RWPE1 (cell line): Measurements from ENCODE around the gene DDR2.

Experiments
- CTCF ChIA-PET: fragments of 350-600 bp; sonication (Branson Sonifier 250); formaldehyde crosslinking; extraction: SDS; loops from one replicate; lab custom pipeline; 2021; lab: Yijun Ruan, JAX
- POLR2A ChIA-PET: fragments of 400-600 bp; formaldehyde crosslinking; extraction: SDS; loops from one replicate; lab custom pipeline; 2020; ENCODE audit warnings: antibody characterized with exemption; ENCODE audit not compliant: low non-redundant PET; lab: Yijun Ruan, JAX
- DNase-seq: peaks from one replicate; pipeline ENCODE4 v3.0.0; 2012; ENCODE audit warnings: low spot score
- H3K27ac ChIP-seq: fragments of 450-650 bp; 2 replicates; pipeline ENCODE4 v1.5.1; 2017
- CTCF ChIP-seq: fragments of 450-650 bp; conservative IDR thresholded peaks from 2 replicates; pipeline ENCODE4 v1.5.1; 2017; ENCODE audit warnings: low read depth, mild to moderate bottlenecking

Gene DDR2

GRCh38 chr1:162616848-162617247 is 15.4 kb upstream of the DDR2 start:
- H3K27ac ChIP-seq = no peak overlapping the region
- no peak for TF ChIP-seq CTCF
- no peak for DNase-seq
- POLR2A ChIA-PET = no interaction called here
- CTCF ChIA-PET = interaction anchor here (0.7 kb wide), 1 partner anchor 60 kb away, joined by 4 read pairs; no protein-coding TSS in a partner anchor

- no peak for TF ChIP-seq CTCF
- ChIA-PET CTCF (interaction anchor here (0.6 to 0.7 kb wide), 3 partner anchors 92 to 714 kb away, joined by 3 to 6 read pairs (median 4); no protein-coding TSS in a partner anchor), POLR2A (no interaction called here)
- no peak overlapping the region for H3K27ac ChIP-seq
- DNase-seq = no peak
These were observed 14.8 kb upstream of the DDR2 start for GRCh38 chr1:162617513-162617912.

GRCh38 chr1:162619076-162619475 is 13.2 kb upstream of the DDR2 start:
- no peak for TF ChIP-seq CTCF
- ChIA-PET CTCF (interaction anchor here (0.5 kb wide), 1 partner anchor 124 kb away, joined by 5 read pairs; no protein-coding TSS in a partner anchor), POLR2A (interaction anchor here (0.6 kb wide), 1 partner anchor 115 kb away, joined by 3 read pairs; no protein-coding TSS in a partner anchor)
- no peak overlapping the region for H3K27ac ChIP-seq
- DNase-seq = no peak

GRCh38 chr1:162621256-162621655 is 11.0 kb upstream of the DDR2 start:
- no peak for DNase-seq
- H3K27ac ChIP-seq = no peak overlapping the region
- TF ChIP-seq CTCF = no peak
- POLR2A ChIA-PET = no interaction called here
- CTCF ChIA-PET = no interaction called here

GRCh38 chr1:162625679-162626078 is 6.6 kb upstream of the DDR2 start:
- no peak overlapping the region for H3K27ac ChIP-seq
- CTCF ChIA-PET = no interaction called here
- DNase-seq = no peak
- no peak for TF ChIP-seq CTCF
- POLR2A ChIA-PET = no interaction called here

- no peak for DNase-seq
- CTCF ChIA-PET = no interaction called here
- no peak overlapping the region for H3K27ac ChIP-seq
- POLR2A ChIA-PET = no interaction called here
- TF ChIP-seq CTCF = no peak
These were observed 6.2 kb upstream of the DDR2 start for GRCh38 chr1:162626094-162626493.

- no peak overlapping the region for H3K27ac ChIP-seq
- no peak for DNase-seq
- ChIA-PET POLR2A (no interaction called here), CTCF (no interaction called here)
- TF ChIP-seq CTCF = no peak
These were observed 5.5 kb upstream of the DDR2 start for GRCh38 chr1:162626761-162627160.
